GM23338 (cell line): ENCODE results near the gene ZPBP2. TPM values are rescaled to one million over a fixed set of nuclear protein-coding genes. Genes with fewer than 3 reads are reported as not detected.

Experiments used
- ATAC-seq: fragments of 200-7000 bp; cut with Tn5 transposase; 3 replicates; pipeline ENCODE4 v1.9.1; 2020
- DNase-seq: peaks from one replicate; pipeline ENCODE4 v3.0.0-alpha.2; 2015; ENCODE audit warnings: low spot score
- H2AFZ ChIP-seq: fragments of 200-600 bp; sonication (generic); 2 replicates; pipeline ENCODE4 v1.8.0; 2016; ENCODE audit warnings: antibody characterized with exemption, mild to moderate bottlenecking, moderate library complexity
- H3F3A ChIP-seq: fragments of 200-600 bp; sonication (generic); replicated peaks from 2 replicates; pipeline ENCODE4 v1.8.0; 2017; ENCODE audit warnings: antibody characterized with exemption, mixed run types, low read depth
- H3K27ac ChIP-seq: fragments of 200-600 bp; sonication (generic); 2 replicates; pipeline ENCODE4 v1.6.1; 2016; ENCODE audit warnings: low read depth
- H3K27me3 ChIP-seq: fragments of 200-600 bp; sonication (generic); 2 replicates; pipeline ENCODE4 v1.8.0; 2016; ENCODE audit warnings: mild to moderate bottlenecking, mixed run types, moderate library complexity; ENCODE audit not compliant: insufficient read depth
- H3K36me3 ChIP-seq: fragments of 200-600 bp; sonication (generic); 2 replicates; pipeline ENCODE4 v1.8.0; 2016; ENCODE audit warnings: mild to moderate bottlenecking; ENCODE audit not compliant: insufficient read depth
- H3K4me1 ChIP-seq: fragments of 200-600 bp; sonication (generic); 2 replicates; pipeline ENCODE4 v1.8.0; 2016; ENCODE audit warnings: mild to moderate bottlenecking, moderate library complexity; ENCODE audit not compliant: insufficient read depth
- H3K4me2 ChIP-seq: fragments of 200-600 bp; sonication (generic); 2 replicates; pipeline ENCODE4 v1.7.1; 2017; ENCODE audit warnings: mixed run types
- H3K4me3 ChIP-seq: fragments of 200-600 bp; sonication (generic); 2 replicates; pipeline ENCODE4 v1.6.1; 2016; ENCODE audit warnings: mixed run types
- H3K79me2 ChIP-seq: fragments of 200-600 bp; sonication (generic); replicated peaks from 2 replicates; pipeline ENCODE4 v1.8.0; 2017; ENCODE audit warnings: mild to moderate bottlenecking; ENCODE audit not compliant: insufficient read depth
- H3K9me2 ChIP-seq: fragments of 200-600 bp; sonication (generic); 2 replicates; pipeline ENCODE4 v1.8.0; 2017; ENCODE audit not compliant: insufficient read depth
- H4K20me1 ChIP-seq: fragments of 200-600 bp; sonication (generic); replicated peaks from 2 replicates; pipeline ENCODE4 v1.8.0; 2017; ENCODE audit warnings: mild to moderate bottlenecking; ENCODE audit not compliant: insufficient read depth
- H3K27ac Mint-ChIP-seq: 2 replicates; pipeline ENCODE4 v1.8.0; 2020; ENCODE audit warnings: inconsistent platforms, mild to moderate bottlenecking, moderate library complexity, mixed read lengths
- H3K27me3 Mint-ChIP-seq: 3 replicates; pipeline ENCODE4 v1.8.0; 2022; ENCODE audit warnings: low read depth, mild to moderate bottlenecking, moderate library complexity, mixed read lengths, inconsistent platforms; ENCODE audit not compliant: insufficient read depth, poor library complexity
- H3K36me3 Mint-ChIP-seq: 3 replicates; pipeline ENCODE4 v1.8.0; 2021; ENCODE audit warnings: low read depth, mild to moderate bottlenecking, inconsistent platforms, moderate library complexity, mixed read lengths
- H3K4me1 Mint-ChIP-seq: 3 replicates; pipeline ENCODE4 v1.8.0; 2020; ENCODE audit warnings: mild to moderate bottlenecking, inconsistent platforms, mixed read lengths
- H3K4me3 Mint-ChIP-seq: 3 replicates; pipeline ENCODE4 v1.8.0; 2021; ENCODE audit warnings: moderate library complexity, mild to moderate bottlenecking, inconsistent platforms, mixed read lengths
- H3K9me3 Mint-ChIP-seq: 3 replicates; pipeline ENCODE4 v1.8.0; 2020; ENCODE audit warnings: moderate library complexity, mild to moderate bottlenecking, inconsistent platforms, mixed read lengths
- EZH2 ChIP-seq: fragments of 200-600 bp; sonication (generic); IDR thresholded peaks from one replicate; pipeline ENCODE4 v1.8.0; 2017; ENCODE audit warnings: antibody characterized with exemption, mild to moderate bottlenecking, low read depth; ENCODE audit not compliant: unreplicated experiment
- STAT1 ChIP-seq: IDR thresholded peaks from one replicate; pipeline ENCODE4 v1.6.1; 2016; ENCODE audit warnings: antibody characterized with exemption; ENCODE audit not compliant: unreplicated experiment
- ZNF114 ChIP-seq: fragments of 250-450 bp; sonication (Bioruptor Pico); IDR thresholded peaks from 2 replicates; pipeline ENCODE4 v1.5.0; 2020; ENCODE audit warnings: mild to moderate bottlenecking, moderate library complexity
- ZNF331 ChIP-seq: fragments of 250-450 bp; sonication (Bioruptor Pico); IDR thresholded peaks from 2 replicates; pipeline ENCODE4 v1.5.0; 2020; ENCODE audit warnings: low read depth, mild to moderate bottlenecking, moderate library complexity
- polyA plus RNA-seq: library from polyadenylated mRNA; unstranded; fragments of >200 nt; fragmentation: Nextera tagmentation; extraction: Ambion mirVana; gene quantifications from 2 replicates; pipeline ENCODE4 v1.2.1, GENCODE V29; 2016
- total RNA-seq: library from RNA; depleted of rRNA; stranded (reverse); fragments of >200 nt; shearing (Covaris generic); gene quantifications from 2 replicates; pipeline ENCODE4 v1.2.3, GENCODE V29; 2014
- TF ChIP-seq, protein P1 (sequence below): fragments of 250-450 bp; sonication (Bioruptor Pico); IDR thresholded peaks from 2 replicates; pipeline ENCODE4 v1.5.0; 2020; ENCODE audit warnings: mild to moderate bottlenecking, moderate library complexity
- TF ChIP-seq, protein P2 (sequence below): IDR thresholded peaks from one replicate; pipeline ENCODE4 v1.6.1; 2018; ENCODE audit warnings: antibody characterized with exemption; ENCODE audit not compliant: unreplicated experiment
- TF ChIP-seq, protein P3 (sequence below), 2 experiments: fragments of 200-600 bp in 1 of 2; sonication (generic) in 1 of 2; conservative IDR thresholded peaks; 2 replicates each; pipeline versions ENCODE4 v1.5.1 to v1.6.1; 2016 to 2017; ENCODE audit warnings: antibody characterized with exemption in 2 of 2, low read depth in 2 of 2, mild to moderate bottlenecking in 2 of 2, moderate library complexity in 1 of 2

Gene ZPBP2
- total and polyA plus RNA-seq, 2 experiments from 2014 or later, result not detected

DNA sequence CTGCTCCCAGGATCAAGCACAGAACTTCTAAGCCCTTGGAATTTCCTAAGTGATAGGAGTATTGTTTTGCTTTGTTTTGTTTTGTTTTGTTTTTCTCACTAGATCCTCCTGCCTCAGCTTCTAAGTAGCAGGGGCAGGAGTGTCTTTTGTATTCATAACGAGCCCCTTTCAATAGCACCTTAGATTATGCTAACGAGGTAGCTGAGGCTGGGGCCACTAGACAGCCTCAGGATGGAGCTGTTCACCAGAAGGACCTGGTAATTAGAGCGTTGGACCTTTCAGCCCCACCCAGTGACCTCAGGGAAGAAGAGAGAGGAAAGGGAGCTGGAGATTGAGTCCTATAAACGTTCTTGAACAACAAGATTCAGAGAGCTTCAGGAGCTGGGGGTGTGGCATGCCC lies 47.5 kb upstream of the ZPBP2 start:
- H3K4me1 Mint-ChIP-seq, result 0 out of 3 replicates have a peak, but pooled peaks cover 3% of the 10 kb centered on the region
- H3K36me3 Mint-ChIP-seq, result peaks cover 25% of the 10 kb centered on the region; the same call in 2 of the 3 replicates
- no peak overlapping the region for H3K4me3 Mint-ChIP-seq
- H3K4me3 ChIP-seq, result no peak overlapping the region
- peaks cover 2% of the 10 kb centered on the region for H3K27me3 Mint-ChIP-seq
- no peak overlapping the region for H3K27ac ChIP-seq
- H3K27ac Mint-ChIP-seq, result no peak overlapping the region
- H3K79me2 ChIP-seq, result no peaks in the 10 kb centered on the region
- peaks cover 32% of the 10 kb centered on the region for H3K9me3 Mint-ChIP-seq
- no peaks in the 10 kb centered on the region for H4K20me1 ChIP-seq
- H3F3A ChIP-seq, result no peaks in the 10 kb centered on the region
- H3K36me3 ChIP-seq, result no peaks in the 10 kb centered on the region
- ATAC-seq (no peak), DNase-seq (no peak)
- no peak overlapping the region for H3K4me2 ChIP-seq
- no peaks in the 10 kb centered on the region for H3K4me1 ChIP-seq
- H2AFZ ChIP-seq, result no peak overlapping the region
- peaks cover 5% of the 10 kb centered on the region; the same call in 1 of the 2 replicates for H3K9me2 ChIP-seq
- TF ChIP-seq, protein P1, sequence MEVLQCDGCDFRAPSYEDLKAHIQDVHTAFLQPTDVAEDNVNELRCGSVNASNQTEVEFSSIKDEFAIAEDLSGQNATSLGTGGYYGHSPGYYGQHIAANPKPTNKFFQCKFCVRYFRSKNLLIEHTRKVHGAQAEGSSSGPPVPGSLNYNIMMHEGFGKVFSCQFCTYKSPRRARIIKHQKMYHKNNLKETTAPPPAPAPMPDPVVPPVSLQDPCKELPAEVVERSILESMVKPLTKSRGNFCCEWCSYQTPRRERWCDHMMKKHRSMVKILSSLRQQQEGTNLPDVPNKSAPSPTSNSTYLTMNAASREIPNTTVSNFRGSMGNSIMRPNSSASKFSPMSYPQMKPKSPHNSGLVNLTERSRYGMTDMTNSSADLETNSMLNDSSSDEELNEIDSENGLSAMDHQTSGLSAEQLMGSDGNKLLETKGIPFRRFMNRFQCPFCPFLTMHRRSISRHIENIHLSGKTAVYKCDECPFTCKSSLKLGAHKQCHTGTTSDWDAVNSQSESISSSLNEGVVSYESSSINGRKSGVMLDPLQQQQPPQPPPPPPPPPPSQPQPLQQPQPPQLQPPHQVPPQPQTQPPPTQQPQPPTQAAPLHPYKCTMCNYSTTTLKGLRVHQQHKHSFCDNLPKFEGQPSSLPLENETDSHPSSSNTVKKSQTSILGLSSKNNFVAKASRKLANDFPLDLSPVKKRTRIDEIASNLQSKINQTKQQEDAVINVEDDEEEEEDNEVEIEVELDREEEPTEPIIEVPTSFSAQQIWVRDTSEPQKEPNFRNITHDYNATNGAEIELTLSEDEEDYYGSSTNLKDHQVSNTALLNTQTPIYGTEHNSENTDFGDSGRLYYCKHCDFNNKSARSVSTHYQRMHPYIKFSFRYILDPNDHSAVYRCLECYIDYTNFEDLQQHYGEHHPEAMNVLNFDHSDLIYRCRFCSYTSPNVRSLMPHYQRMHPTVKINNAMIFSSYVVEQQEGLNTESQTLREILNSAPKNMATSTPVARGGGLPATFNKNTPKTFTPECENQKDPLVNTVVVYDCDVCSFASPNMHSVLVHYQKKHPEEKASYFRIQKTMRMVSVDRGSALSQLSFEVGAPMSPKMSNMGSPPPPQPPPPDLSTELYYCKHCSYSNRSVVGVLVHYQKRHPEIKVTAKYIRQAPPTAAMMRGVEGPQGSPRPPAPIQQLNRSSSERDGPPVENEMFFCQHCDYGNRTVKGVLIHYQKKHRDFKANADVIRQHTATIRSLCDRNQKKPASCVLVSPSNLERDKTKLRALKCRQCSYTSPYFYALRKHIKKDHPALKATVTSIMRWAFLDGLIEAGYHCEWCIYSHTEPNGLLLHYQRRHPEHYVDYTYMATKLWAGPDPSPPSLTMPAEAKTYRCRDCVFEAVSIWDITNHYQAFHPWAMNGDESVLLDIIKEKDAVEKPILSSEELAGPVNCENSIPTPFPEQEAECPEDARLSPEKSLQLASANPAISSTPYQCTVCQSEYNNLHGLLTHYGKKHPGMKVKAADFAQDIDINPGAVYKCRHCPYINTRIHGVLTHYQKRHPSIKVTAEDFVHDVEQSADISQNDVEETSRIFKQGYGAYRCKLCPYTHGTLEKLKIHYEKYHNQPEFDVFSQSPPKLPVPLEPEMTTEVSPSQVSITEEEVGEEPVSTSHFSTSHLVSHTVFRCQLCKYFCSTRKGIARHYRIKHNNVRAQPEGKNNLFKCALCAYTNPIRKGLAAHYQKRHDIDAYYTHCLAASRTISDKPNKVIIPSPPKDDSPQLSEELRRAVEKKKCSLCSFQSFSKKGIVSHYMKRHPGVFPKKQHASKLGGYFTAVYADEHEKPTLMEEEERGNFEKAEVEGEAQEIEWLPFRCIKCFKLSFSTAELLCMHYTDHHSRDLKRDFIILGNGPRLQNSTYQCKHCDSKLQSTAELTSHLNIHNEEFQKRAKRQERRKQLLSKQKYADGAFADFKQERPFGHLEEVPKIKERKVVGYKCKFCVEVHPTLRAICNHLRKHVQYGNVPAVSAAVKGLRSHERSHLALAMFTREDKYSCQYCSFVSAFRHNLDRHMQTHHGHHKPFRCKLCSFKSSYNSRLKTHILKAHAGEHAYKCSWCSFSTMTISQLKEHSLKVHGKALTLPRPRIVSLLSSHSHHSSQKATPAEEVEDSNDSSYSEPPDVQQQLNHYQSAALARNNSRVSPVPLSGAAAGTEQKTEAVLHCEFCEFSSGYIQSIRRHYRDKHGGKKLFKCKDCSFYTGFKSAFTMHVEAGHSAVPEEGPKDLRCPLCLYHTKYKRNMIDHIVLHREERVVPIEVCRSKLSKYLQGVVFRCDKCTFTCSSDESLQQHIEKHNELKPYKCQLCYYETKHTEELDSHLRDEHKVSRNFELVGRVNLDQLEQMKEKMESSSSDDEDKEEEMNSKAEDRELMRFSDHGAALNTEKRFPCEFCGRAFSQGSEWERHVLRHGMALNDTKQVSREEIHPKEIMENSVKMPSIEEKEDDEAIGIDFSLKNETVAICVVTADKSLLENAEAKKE (CRISPR knock-in tag), result no peak
- TF ChIP-seq ZNF114 (no peak), STAT1 (no peak), EZH2 (no peak), ZNF331 (CRISPR knock-in tag) (no peak)
- TF ChIP-seq, protein P2, sequence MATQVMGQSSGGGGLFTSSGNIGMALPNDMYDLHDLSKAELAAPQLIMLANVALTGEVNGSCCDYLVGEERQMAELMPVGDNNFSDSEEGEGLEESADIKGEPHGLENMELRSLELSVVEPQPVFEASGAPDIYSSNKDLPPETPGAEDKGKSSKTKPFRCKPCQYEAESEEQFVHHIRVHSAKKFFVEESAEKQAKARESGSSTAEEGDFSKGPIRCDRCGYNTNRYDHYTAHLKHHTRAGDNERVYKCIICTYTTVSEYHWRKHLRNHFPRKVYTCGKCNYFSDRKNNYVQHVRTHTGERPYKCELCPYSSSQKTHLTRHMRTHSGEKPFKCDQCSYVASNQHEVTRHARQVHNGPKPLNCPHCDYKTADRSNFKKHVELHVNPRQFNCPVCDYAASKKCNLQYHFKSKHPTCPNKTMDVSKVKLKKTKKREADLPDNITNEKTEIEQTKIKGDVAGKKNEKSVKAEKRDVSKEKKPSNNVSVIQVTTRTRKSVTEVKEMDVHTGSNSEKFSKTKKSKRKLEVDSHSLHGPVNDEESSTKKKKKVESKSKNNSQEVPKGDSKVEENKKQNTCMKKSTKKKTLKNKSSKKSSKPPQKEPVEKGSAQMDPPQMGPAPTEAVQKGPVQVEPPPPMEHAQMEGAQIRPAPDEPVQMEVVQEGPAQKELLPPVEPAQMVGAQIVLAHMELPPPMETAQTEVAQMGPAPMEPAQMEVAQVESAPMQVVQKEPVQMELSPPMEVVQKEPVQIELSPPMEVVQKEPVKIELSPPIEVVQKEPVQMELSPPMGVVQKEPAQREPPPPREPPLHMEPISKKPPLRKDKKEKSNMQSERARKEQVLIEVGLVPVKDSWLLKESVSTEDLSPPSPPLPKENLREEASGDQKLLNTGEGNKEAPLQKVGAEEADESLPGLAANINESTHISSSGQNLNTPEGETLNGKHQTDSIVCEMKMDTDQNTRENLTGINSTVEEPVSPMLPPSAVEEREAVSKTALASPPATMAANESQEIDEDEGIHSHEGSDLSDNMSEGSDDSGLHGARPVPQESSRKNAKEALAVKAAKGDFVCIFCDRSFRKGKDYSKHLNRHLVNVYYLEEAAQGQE, result no peak
- TF ChIP-seq, protein P3, sequence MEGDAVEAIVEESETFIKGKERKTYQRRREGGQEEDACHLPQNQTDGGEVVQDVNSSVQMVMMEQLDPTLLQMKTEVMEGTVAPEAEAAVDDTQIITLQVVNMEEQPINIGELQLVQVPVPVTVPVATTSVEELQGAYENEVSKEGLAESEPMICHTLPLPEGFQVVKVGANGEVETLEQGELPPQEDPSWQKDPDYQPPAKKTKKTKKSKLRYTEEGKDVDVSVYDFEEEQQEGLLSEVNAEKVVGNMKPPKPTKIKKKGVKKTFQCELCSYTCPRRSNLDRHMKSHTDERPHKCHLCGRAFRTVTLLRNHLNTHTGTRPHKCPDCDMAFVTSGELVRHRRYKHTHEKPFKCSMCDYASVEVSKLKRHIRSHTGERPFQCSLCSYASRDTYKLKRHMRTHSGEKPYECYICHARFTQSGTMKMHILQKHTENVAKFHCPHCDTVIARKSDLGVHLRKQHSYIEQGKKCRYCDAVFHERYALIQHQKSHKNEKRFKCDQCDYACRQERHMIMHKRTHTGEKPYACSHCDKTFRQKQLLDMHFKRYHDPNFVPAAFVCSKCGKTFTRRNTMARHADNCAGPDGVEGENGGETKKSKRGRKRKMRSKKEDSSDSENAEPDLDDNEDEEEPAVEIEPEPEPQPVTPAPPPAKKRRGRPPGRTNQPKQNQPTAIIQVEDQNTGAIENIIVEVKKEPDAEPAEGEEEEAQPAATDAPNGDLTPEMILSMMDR (conservative IDR thresholded peaks at IDR 0.05; ENCODE audit: low read depth in 2 of 2), result no peak; a peak in 1 of 4 replicates
- H3K27me3 ChIP-seq, result no peaks in the 10 kb centered on the region
